Neural crest cell (in vitro differentiated cells): Measurements from ENCODE around the gene HES4. TPM values are rescaled to one million over a fixed set of nuclear protein-coding genes. Genes with fewer than 3 reads are reported as not detected.
A peak's percentile ranks its signal among the peaks of the same experiment; 100 is the strongest.
"Not testable (repeated sequence)": the region's sequence is repeated elsewhere in the genome, so short reads cannot be mapped to it uniquely, and the experiment has no call there.

ENCODE experiments used
- DNase-seq: peaks from one replicate; pipeline ENCODE4 v3.0.0; 2021; ENCODE audit warnings: low read depth, mixed read lengths, low spot score
- H3K27ac Mint-ChIP-seq: one replicate; pipeline ENCODE4 v1.8.0; 2021; ENCODE audit warnings: mild to moderate bottlenecking, mixed read lengths; ENCODE audit not compliant: unreplicated experiment
- H3K27me3 Mint-ChIP-seq: 2 replicates; pipeline ENCODE4 v1.8.0; 2021; ENCODE audit warnings: low read depth, mild to moderate bottlenecking, mixed read lengths
- H3K36me3 Mint-ChIP-seq: 2 replicates; pipeline ENCODE4 v1.8.0; 2021; ENCODE audit warnings: low read depth, mild to moderate bottlenecking, mixed read lengths
- H3K4me1 Mint-ChIP-seq: 2 replicates; pipeline ENCODE4 v1.8.0; 2021; ENCODE audit warnings: mixed read lengths
- H3K4me3 Mint-ChIP-seq: one replicate; pipeline ENCODE4 v1.8.0; 2021; ENCODE audit warnings: mild to moderate bottlenecking, mixed read lengths
- H3K9me3 Mint-ChIP-seq: 2 replicates; pipeline ENCODE4 v1.8.0; 2021; ENCODE audit warnings: mixed read lengths
- total RNA-seq: library from RNA; stranded (reverse); gene quantifications from 2 replicates; pipeline ENCODE4 v1.2.1, GENCODE V29; 2021
- TF ChIP-seq, protein P1 (sequence below): fragments of 200-600 bp; sonication (generic); conservative IDR thresholded peaks from 2 replicates; pipeline ENCODE4 v1.5.0; 2021; ENCODE audit warnings: antibody characterized with exemption, mild to moderate bottlenecking

Gene HES4
- total RNA-seq, 1 donor from 2014 or later: 35.7 TPM

DNA sequence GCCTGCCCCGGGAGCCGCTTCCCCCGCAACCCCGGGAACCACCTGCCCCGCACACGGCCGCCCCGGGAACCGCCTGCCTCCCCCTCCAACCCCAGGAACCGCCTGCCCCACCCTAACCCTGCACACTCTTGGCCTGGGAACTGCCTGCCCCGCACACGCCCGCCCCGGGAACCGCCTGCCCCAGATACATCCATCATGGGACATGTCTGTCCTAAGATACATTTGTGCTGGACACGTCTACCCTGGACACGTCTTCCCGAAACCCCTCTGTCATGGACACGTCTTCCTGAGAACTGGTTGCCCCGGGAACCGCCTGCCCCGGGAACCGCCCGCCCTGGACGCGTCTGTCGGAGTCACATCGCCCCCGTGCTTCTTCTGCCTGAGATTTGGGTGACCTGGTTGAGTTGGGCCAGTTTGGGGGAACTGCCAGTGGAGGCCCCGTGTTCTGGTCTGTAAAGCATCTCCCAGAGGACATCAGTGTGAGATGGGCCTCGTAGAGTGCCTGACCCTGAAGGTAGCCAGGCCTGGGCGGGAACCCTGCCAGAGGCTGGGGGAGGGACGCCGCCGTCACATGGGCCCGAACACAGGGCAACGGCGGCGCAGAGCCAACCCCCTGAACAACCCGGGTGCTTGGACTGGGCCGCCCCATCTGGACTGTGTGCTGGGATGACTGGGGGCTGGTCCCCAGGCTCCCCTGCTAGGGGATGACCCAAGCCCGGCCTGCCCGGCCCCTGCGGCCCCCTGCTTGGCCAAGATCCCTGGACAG is 21.6 kb downstream of the HES4 start:
- Mint-ChIP-seq H3K4me1 (peaks cover 3% of the 10 kb centered on the region), H3K36me3 (peaks cover 3% of the 10 kb centered on the region), H3K27me3 (peaks cover 24% of the 10 kb centered on the region), H3K9me3 (peaks cover 3% of the 10 kb centered on the region), H3K4me3 (no peak overlapping the region), H3K27ac (no peak overlapping the region)
- DNase-seq: no peak
- TF ChIP-seq, protein P1, sequence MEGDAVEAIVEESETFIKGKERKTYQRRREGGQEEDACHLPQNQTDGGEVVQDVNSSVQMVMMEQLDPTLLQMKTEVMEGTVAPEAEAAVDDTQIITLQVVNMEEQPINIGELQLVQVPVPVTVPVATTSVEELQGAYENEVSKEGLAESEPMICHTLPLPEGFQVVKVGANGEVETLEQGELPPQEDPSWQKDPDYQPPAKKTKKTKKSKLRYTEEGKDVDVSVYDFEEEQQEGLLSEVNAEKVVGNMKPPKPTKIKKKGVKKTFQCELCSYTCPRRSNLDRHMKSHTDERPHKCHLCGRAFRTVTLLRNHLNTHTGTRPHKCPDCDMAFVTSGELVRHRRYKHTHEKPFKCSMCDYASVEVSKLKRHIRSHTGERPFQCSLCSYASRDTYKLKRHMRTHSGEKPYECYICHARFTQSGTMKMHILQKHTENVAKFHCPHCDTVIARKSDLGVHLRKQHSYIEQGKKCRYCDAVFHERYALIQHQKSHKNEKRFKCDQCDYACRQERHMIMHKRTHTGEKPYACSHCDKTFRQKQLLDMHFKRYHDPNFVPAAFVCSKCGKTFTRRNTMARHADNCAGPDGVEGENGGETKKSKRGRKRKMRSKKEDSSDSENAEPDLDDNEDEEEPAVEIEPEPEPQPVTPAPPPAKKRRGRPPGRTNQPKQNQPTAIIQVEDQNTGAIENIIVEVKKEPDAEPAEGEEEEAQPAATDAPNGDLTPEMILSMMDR: no peak

DNA sequence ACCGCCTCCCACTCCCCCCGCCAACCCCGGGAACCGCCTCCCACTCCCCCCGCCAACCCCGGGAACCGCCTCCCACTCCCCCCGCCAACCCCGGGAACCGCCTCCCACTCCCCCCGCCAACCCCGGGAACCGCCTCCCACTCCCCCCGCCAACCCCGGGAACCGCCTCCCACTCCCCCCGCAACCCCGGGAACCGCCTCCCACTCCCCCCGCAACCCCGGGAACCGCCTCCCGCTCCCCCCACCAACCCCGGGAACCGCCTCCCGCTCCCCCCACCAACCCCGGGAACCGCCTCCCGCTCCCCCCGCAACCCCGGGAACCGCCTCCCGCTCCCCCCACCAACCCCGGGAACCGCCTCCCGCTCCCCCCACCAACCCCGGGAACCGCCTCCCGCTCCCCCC is 23.1 kb downstream of the HES4 start:
- not testable (repeated sequence) for DNase-seq, H3K9me3 Mint-ChIP-seq, H3K4me1 Mint-ChIP-seq, H3K36me3 Mint-ChIP-seq, H3K27ac Mint-ChIP-seq, H3K4me3 Mint-ChIP-seq
- H3K27me3 Mint-ChIP-seq: peaks cover 22% of the 10 kb centered on the region

DNA sequence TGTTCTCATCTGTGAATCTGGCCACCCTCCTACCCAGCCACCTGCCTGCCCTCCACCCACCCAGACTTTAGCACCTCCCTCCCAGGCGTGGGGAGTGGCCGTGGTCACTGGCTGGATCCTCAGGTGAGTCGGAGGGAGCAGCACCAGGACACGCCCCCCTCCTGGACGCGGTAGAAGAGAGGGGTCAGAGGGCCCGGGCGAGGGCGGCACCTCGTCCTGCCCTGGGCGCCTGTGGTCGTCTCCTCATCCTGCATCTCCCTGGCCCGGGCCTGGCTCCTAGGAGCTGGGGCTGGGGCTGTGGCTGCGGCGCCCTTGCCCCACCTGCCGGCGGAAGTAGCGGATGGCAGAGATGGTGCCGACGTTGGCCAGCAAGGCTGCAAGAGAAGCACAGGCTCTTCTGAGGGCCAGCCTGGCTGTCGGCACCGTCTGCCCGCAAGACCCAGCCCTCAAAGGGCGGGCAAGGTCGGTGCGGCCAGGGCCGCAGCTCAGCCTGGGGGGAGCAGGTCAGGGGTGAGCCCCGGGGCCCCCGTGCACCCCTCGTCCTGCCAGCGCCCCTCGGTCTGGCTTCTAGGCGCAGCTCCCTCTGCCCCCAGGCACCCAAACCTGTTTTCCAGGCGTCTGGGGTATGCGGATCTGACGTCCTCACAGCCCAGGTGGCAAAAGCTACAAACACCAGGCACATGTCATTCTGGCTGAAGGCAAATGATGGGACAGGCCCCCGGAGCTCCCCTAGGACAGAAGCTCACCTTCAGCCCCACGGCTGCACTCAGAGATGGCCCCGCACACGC is 23.8 kb downstream of the HES4 start:
- TF ChIP-seq, protein P1: peak; percentile 82
- Mint-ChIP-seq H3K4me3 (no peak overlapping the region), H3K9me3 (peaks cover 3% of the 10 kb centered on the region), H3K4me1 (peaks cover 3% of the 10 kb centered on the region), H3K27me3 (peaks cover 28% of the 10 kb centered on the region), H3K27ac (no peak overlapping the region), H3K36me3 (peaks cover 3% of the 10 kb centered on the region)
- DNase-seq: peak; percentile 71

DNA sequence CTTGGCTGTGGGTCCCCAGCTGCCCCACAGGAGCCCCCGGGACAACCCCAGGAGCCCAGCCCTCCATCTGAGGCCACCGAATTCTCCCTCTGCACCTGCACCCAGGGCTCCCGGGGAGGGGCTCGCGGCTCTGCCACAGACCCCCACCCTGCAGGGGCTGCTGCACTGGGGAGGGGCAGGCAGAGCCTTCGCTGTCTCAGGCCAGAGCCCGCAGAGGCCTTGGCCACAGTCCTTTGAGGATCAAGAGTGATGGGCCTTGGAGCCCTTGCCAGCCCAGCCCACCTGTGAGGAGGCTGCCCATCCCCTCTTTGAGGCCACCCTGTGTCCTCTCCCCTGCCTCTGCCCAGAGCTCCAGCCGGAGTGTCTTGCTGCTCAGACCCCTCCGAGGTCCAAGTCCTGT is 24.5 kb downstream of the HES4 start:
- H3K27ac Mint-ChIP-seq: no peak overlapping the region
- H3K4me1 Mint-ChIP-seq: peaks cover 3% of the 10 kb centered on the region
- DNase-seq: no peak
- peaks cover 3% of the 10 kb centered on the region for H3K9me3 Mint-ChIP-seq
- H3K36me3 Mint-ChIP-seq: peaks cover 3% of the 10 kb centered on the region
- no peak overlapping the region for H3K4me3 Mint-ChIP-seq
- H3K27me3 Mint-ChIP-seq: peaks cover 30% of the 10 kb centered on the region
- TF ChIP-seq, protein P1: no peak

DNA sequence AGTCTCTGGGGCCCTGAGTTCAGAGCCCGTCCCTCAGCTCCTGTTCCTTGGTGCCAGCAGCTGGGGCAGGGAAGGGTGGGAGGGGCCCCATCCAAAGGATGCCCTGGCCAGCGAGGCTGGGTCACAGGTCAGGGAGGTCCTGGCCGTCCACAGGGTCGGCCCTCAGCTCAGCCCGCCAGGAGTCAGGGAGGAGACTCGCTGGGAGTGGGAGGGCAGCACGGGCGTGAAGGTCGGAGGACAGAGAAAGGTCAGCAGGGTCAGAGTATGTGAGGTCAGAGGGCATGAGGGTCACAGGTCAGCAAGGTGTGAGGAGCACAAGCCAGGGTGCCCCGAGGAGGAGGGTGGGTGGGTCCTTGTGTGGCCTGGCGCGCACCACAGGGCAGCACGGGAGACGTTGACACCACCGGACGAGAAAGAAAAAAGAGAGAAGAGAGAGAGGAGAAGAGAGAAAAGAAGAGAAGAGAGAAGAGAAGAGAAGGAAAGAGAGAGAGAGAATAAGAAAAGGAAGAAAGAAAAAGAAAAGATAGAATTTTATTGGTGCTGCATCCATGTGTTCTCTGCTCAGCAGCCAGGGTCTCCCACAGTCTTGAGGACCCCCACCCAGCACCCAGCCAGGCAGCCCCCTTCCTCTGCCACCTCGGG is 25.1 kb downstream of the HES4 start:
- Mint-ChIP-seq H3K9me3 (peaks cover 3% of the 10 kb centered on the region), H3K36me3 (peaks cover 3% of the 10 kb centered on the region), H3K27me3 (peaks cover 35% of the 10 kb centered on the region), H3K4me1 (peaks cover 3% of the 10 kb centered on the region), H3K4me3 (no peak overlapping the region), H3K27ac (no peak overlapping the region)
- TF ChIP-seq, protein P1: no peak
- no peak for DNase-seq

- DNase-seq: no peak
- no peak overlapping the region for H3K4me3 Mint-ChIP-seq
- H3K4me1 Mint-ChIP-seq: peaks cover 3% of the 10 kb centered on the region
- H3K27me3 Mint-ChIP-seq: peaks cover 41% of the 10 kb centered on the region
- H3K36me3 Mint-ChIP-seq: peaks cover 3% of the 10 kb centered on the region
- peaks cover 3% of the 10 kb centered on the region for H3K9me3 Mint-ChIP-seq
- H3K27ac Mint-ChIP-seq: no peak overlapping the region
- TF ChIP-seq, protein P1: no peak
Measured at GRCh38 chr1:974293-974640, 25.6 kb downstream of the HES4 start.
